ENCODE results near the gene NLRC3.

The NLRC3 gene

DNA sequence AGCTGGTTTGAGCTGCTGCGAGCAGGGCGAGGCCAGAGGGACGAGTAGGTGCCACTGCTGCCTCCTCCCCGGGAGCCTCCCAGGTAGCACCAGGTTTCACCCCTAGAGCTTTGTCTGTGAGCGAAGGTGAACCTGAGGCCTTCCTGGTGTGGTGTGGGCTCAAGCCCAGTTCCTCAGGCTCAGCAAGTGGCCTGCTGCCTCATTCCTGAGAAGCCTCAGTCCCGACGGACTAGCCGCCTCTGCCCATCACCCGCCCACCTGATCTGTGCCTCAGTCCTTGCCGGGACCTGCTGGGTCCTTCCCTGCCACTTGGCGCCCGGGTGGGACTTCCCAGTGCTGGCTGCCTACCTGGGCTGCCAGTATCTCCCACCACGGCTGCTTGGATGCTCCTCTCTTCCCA, 1.7 kb downstream of the NLRC3 start:
- TF ChIP-seq Cebpa-rat (IDR thresholded peaks at IDR 0.05) = no peak
- H3K27ac ChIP-seq = peak overlapping the region in 8 of 11 experiments; percentile 81 to 95 (median 85); a peak in 13 of 22 replicates
- no peaks in the 10 kb centered on the region for H3K27me3 ChIP-seq
- H3K9me3 ChIP-seq (replicated peaks in 1 of 11) = peaks cover 10 to 22% (median 17%) of the 10 kb centered on the region in 11 experiments
- peaks cover 0 to 42% (median 30%) of the 10 kb centered on the region in 11 experiments; a peak in 17 of 22 replicates for H4K20me1 ChIP-seq
- H3K4me2 ChIP-seq = peak overlapping the region; percentile 94 to 100 (median 97)
- H3K4me1 ChIP-seq = peaks cover 52 to 76% (median 65%) of the 10 kb centered on the region in 10 experiments
- peaks cover 4 to 51% (median 26%) of the 10 kb centered on the region in 11 experiments for H3K36me3 ChIP-seq
- H3K4me3 ChIP-seq = peak overlapping the region in 8 of 10 experiments; percentile 64 to 84 (median 75); a peak in 15 of 20 replicates
- peak overlapping the region in 9 of 11 experiments; percentile 28 to 88 (median 82); a peak in 16 of 22 replicates for H3K9ac ChIP-seq

DNA sequence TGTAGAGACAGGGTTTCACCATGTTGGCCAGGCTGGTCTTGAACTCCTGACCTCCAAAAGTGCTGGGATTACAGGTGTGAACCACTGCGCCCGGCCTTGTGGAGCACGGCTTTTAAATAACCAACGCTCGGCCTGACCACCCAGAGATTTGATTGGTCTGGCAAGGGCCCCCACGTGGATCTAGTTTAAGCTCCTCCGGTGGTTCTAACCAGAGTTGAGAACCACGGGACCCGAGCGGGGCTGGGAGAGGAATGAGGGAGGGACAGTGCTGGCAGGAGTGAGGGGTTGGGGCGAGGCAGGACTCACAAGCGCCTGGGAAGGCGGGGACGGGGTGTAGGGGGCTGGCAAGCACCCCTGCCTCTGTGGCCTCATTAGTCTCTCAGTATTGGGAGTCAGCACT, 3.0 kb downstream of the NLRC3 start:
- Histone ChIP-seq H3K4me2 (peak overlapping the region in 6 of 11 experiments; percentile 96 to 100 (median 98); a peak in 5 of 22 replicates), H3K4me3 (no peak overlapping the region), H3K9ac (no peak overlapping the region), H3K36me3 (peaks cover 7 to 62% (median 37%) of the 10 kb centered on the region in 11 experiments), H3K9me3 (replicated peaks in 1 of 11) (peaks cover 16 to 29% (median 24%) of the 10 kb centered on the region in 11 experiments), H3K27ac (peak overlapping the region in 1 of 11 experiments; percentile 95; a peak in 1 of 22 replicates), H3K4me1 (peaks cover 39 to 63% (median 52%) of the 10 kb centered on the region in 10 experiments), H3K27me3 (no peaks in the 10 kb centered on the region), H4K20me1 (peaks cover 0 to 47% (median 30%) of the 10 kb centered on the region in 11 experiments; a peak in 14 of 22 replicates)
- TF ChIP-seq Cebpa-rat (IDR thresholded peaks at IDR 0.05) = no peak

DNA sequence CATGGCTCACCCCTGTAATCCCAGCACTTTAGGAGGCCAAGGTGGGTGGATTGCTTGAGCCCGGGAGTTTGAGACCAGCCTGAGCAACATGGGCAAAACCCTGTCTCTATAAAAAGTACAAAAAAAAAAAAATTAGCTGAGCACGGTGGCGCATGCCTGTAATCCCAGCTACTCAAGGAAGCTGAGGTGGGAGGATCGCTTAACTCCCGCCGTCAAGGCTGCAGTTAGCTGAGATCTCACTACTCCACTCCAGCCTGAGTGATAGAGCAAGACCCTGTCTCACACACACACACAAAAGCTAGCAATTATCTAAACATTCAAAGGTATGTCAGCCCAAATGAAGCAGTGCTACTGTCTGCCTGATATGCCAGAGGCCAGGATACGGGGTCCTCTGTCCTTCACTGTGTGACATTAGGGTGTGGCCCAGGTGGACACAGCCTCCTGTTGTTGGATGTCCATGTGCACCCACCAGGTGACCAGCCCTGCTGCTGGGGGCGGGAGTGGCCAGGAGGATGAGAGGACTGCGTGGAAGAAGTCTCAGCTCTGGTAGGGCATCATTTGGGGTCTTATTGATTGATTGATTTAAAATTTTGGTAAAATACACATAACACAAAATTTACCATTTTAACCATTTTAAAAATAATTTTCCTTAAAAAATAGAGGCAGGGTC, 3.9 kb downstream of the NLRC3 start:
- Histone ChIP-seq H3K36me3 (peaks cover 7 to 70% (median 40%) of the 10 kb centered on the region in 11 experiments), H3K4me1 (peaks cover 31 to 54% (median 43%) of the 10 kb centered on the region in 10 experiments), H4K20me1 (peaks cover 0 to 52% (median 33%) of the 10 kb centered on the region in 11 experiments; a peak in 15 of 22 replicates), H3K9ac (0 out of 22 replicates have a peak overlapping the region, but pooled peaks of 1 of the 11 experiments have one; percentile 6), H3K4me2 (peak overlapping the region in 5 of 11 experiments; percentile 3 to 36 (median 22); a peak in 5 of 22 replicates), H3K9me3 (replicated peaks in 1 of 11) (peaks cover 16 to 29% (median 24%) of the 10 kb centered on the region in 11 experiments), H3K27ac (no peak overlapping the region; a peak in 1 of 22 replicates), H3K4me3 (no peak overlapping the region), H3K27me3 (no peaks in the 10 kb centered on the region)
- no peak for TF ChIP-seq Cebpa-rat (IDR thresholded peaks at IDR 0.05)

DNA sequence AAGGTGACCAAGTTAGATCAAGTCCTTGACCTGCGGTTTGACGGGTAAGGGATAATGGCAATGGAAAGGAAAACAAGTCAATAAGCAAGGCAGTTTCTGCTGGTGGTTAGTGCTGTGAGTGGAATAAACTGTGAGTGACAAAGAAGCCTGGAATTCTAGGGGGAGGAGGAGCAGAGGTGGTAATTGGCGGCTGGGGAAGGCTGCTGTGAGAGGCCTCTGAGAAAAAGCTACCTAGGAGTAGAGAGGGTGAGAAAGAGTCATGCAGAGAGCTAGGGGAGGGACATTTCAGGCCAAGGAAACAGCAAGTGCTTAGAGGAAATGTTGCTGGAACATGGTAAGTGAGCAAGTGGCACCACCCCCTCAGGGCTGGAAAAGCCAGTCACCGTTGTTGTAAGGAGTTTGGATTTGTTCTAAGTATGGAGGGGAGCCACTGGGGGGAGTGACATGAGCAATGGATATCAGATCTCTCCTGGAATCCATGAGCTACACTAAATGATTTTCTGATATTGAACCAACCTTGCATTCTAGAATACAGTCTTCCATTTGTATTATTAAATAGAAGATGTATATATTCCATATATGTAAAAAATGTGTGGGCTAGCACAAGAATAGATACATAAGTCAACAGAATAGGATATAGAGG, 6.7 kb downstream of the NLRC3 start:
- Histone ChIP-seq H3K27me3 (no peaks in the 10 kb centered on the region), H3K27ac (no peak overlapping the region), H3K9ac (no peak overlapping the region), H3K4me1 (peaks cover 4 to 26% (median 16%) of the 10 kb centered on the region in 10 experiments), H3K4me3 (peak overlapping the region in 1 of 10 experiments; percentile 1; a peak in 1 of 20 replicates), H3K36me3 (peaks cover 7 to 97% (median 66%) of the 10 kb centered on the region in 11 experiments), H3K4me2 (no peak overlapping the region), H4K20me1 (peaks cover 0 to 59% (median 36%) of the 10 kb centered on the region in 11 experiments; a peak in 16 of 22 replicates), H3K9me3 (replicated peaks in 1 of 11) (peaks cover 16 to 29% (median 24%) of the 10 kb centered on the region in 11 experiments)
- no peak for TF ChIP-seq Cebpa-rat (IDR thresholded peaks at IDR 0.05)

DNA sequence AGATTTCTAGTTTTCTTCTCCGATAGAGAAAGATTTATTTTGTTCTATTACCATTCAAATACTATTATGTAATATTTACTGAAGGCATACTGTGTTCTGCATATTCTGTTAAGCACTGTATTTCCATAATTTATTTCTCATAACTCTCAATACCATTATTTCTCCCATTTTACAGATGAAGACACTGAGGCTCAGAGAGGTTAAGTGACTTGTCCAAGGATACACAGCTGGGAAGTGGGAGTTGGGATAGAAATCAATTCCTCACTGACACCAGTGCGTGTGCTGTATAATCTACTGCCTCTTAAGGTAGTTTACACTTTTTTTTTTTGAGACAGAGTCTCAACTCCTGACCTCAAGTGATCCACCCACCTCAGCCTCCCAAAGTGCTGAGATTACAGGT, 7.4 kb downstream of the NLRC3 start:
- Histone ChIP-seq H3K36me3 (peaks cover 7 to 97% (median 73%) of the 10 kb centered on the region in 11 experiments), H3K4me3 (no peak overlapping the region), H3K27me3 (no peaks in the 10 kb centered on the region), H3K4me2 (no peak overlapping the region), H3K4me1 (peaks cover 0 to 20% (median 9%) of the 10 kb centered on the region in 10 experiments; a peak in 13 of 20 replicates), H3K9me3 (replicated peaks in 1 of 11) (peaks cover 16 to 29% (median 24%) of the 10 kb centered on the region in 11 experiments), H4K20me1 (peaks cover 0 to 52% (median 34%) of the 10 kb centered on the region in 11 experiments; a peak in 14 of 22 replicates), H3K9ac (no peak overlapping the region), H3K27ac (no peak overlapping the region)
- TF ChIP-seq Cebpa-rat (IDR thresholded peaks at IDR 0.05) = no peak

DNA sequence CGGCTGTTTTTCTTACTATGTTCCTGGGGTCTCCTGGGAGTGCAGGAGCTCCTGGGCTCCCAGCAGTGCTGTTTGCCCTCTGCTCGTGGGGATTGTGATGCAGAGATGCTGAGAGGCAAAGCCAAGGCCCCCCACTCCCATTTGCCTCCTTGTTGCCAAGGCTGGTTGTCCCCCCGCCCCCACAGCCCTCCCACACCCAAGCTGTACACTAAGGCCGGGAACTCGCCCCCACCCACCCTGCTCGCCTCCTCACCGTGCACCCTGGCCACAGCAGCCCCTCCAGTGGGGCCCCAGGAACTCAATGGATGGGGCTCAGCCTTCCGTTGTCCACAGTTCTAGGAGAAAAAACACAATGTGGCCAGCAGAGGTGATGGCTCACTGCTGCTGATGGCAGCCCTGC, 10.2 kb downstream of the NLRC3 start:
- H3K27ac ChIP-seq = no peak overlapping the region
- H3K27me3 ChIP-seq = no peaks in the 10 kb centered on the region
- H3K4me1 ChIP-seq = peaks cover 0 to under 1% (median 0%) of the 10 kb centered on the region in 10 experiments; a peak in 1 of 20 replicates
- H3K4me2 ChIP-seq = no peak overlapping the region
- no peak overlapping the region for H3K4me3 ChIP-seq
- H3K36me3 ChIP-seq = peaks cover 25 to 97% (median 87%) of the 10 kb centered on the region in 11 experiments
- no peak for TF ChIP-seq Cebpa-rat (IDR thresholded peaks at IDR 0.05)
- peaks cover 16 to 24% (median 20%) of the 10 kb centered on the region in 11 experiments for H3K9me3 ChIP-seq (replicated peaks in 1 of 11)
- H4K20me1 ChIP-seq = peaks cover 0 to 51% (median 44%) of the 10 kb centered on the region in 11 experiments; a peak in 16 of 22 replicates
- H3K9ac ChIP-seq = no peak overlapping the region

DNA sequence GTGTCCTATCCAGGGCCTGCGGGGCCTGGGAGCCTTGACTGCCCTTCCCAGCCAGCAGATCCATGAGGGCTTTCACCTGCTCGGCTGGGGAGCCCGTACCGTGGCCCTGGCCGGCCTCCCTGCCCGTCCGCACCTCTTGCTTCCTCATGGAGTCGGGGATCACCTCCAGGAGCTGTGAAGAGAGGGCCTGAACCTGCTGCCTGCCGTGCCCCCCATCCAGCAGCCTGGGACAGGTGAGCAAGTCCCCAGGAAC, 12.4 kb downstream of the NLRC3 start:
- Histone ChIP-seq H3K36me3 (peaks cover 18 to 95% (median 86%) of the 10 kb centered on the region in 11 experiments; a peak in 21 of 22 replicates), H3K9me3 (replicated peaks in 1 of 11) (peaks cover 0 to 3% (median under 1%) of the 10 kb centered on the region in 11 experiments; a peak in 7 of 22 replicates), H3K27me3 (no peaks in the 10 kb centered on the region), H3K4me2 (no peak overlapping the region), H3K27ac (no peak overlapping the region), H4K20me1 (peaks cover 0 to 57% (median 52%) of the 10 kb centered on the region in 11 experiments; a peak in 16 of 22 replicates), H3K4me3 (no peak overlapping the region), H3K4me1 (peaks cover 0 to 7% (median 0%) of the 10 kb centered on the region in 10 experiments; a peak in 1 of 20 replicates), H3K9ac (no peak overlapping the region)
- no peak for TF ChIP-seq Cebpa-rat (IDR thresholded peaks at IDR 0.05)

DNA sequence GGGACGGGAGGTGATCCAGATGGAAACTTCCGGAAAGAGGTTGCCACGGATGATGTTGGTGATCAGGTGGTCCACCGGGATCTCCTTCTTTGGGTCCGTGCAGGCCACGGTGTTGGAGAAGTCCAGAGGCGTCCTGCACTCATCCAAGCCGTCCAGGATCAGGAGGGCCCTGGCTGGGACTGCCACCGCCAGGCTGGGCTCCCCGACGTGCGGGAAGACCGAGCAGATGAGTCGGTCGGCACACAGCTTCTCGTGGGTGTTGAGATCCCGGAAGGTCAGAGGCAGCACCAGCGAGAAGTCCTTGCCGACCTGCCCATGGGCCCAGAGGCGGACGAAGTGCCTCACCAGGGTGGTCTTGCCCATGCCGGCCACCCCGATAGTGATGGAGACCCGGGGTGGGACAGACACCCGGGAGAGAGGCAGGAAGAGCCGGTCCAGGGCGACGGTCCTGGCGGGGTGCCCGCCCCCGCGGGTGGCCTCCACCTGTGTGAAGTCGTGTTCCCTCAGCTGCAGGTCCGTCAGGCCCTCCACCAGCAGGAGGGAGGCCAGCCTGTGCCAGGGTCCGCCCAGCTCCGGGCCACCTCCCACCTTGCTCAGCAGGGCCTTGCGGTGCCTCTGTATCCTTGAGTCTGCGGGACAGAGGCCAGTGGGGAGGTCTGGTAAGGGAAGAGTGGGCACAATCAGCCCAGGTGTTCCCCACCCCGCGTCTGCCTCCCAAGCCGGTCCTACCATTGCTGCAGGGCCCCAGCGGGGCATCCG, 12.9 kb downstream of the NLRC3 start:
- Histone ChIP-seq H3K27me3 (no peaks in the 10 kb centered on the region), H3K9me3 (replicated peaks in 1 of 11) (no peaks in the 10 kb centered on the region), H3K27ac (no peak overlapping the region), H3K4me2 (no peak overlapping the region), H3K36me3 (peaks cover 18 to 95% (median 86%) of the 10 kb centered on the region in 11 experiments; a peak in 21 of 22 replicates), H4K20me1 (peaks cover 0 to 59% (median 52%) of the 10 kb centered on the region in 11 experiments; a peak in 16 of 22 replicates), H3K4me3 (no peak overlapping the region), H3K4me1 (peaks cover 0 to 7% (median 0%) of the 10 kb centered on the region in 10 experiments; a peak in 1 of 20 replicates), H3K9ac (no peak overlapping the region)
- TF ChIP-seq Cebpa-rat (IDR thresholded peaks at IDR 0.05) = no peak

Data from BLaER1 treated with 17β-estradiol and CSF1 and Interleukin-3, amounts not matched to agents 10 nM and 100 nM (cell line).